Measurements from ENCODE around the gene RAB44.

The RAB44 gene

GRCh38 chr6:36691612-36692011, 6.0 kb upstream of the RAB44 start:
- DNase-seq (no peak), ATAC-seq (no peak)
- Mint-ChIP-seq H3K27ac (no peak overlapping the region), H3K27me3 (peaks cover 1% of the 10 kb centered on the region), H3K4me1 (peaks cover 49% of the 10 kb centered on the region), H3K36me3 (ENCODE audit: low read depth) (peaks cover 3% of the 10 kb centered on the region), H3K9me3 (no peaks in the 10 kb centered on the region), H3K4me3 (no peak overlapping the region)

- H3K4me1 Mint-ChIP-seq: peaks cover 54% of the 10 kb centered on the region
- ATAC-seq (peak; percentile 38), DNase-seq (no peak)
- peaks cover 1% of the 10 kb centered on the region for H3K27me3 Mint-ChIP-seq
- no peaks in the 10 kb centered on the region for H3K9me3 Mint-ChIP-seq
- no peak overlapping the region for H3K27ac Mint-ChIP-seq
- H3K4me3 Mint-ChIP-seq: no peak overlapping the region
- no peaks in the 10 kb centered on the region for H3K36me3 Mint-ChIP-seq (ENCODE audit: low read depth)
Observed at GRCh38 chr6:36692220-36692619, 5.4 kb upstream of the RAB44 start.

- H3K9me3 Mint-ChIP-seq: no peaks in the 10 kb centered on the region
- H3K36me3 Mint-ChIP-seq (ENCODE audit: low read depth): no peaks in the 10 kb centered on the region
- ATAC-seq (no peak), DNase-seq (no peak)
- H3K27me3 Mint-ChIP-seq: peaks cover 1% of the 10 kb centered on the region
- peak overlapping the region; percentile 39 for H3K27ac Mint-ChIP-seq
- H3K4me1 Mint-ChIP-seq: peaks cover 54% of the 10 kb centered on the region
- no peak overlapping the region for H3K4me3 Mint-ChIP-seq
Observed at GRCh38 chr6:36692861-36693702, 4.5 kb upstream of the RAB44 start.

GRCh38 chr6:36694616-36695015, 3.0 kb upstream of the RAB44 start:
- H3K27ac Mint-ChIP-seq: peak overlapping the region; percentile 36
- H3K27me3 Mint-ChIP-seq: peaks cover 1% of the 10 kb centered on the region
- no peaks in the 10 kb centered on the region for H3K9me3 Mint-ChIP-seq
- H3K36me3 Mint-ChIP-seq (ENCODE audit: low read depth): no peaks in the 10 kb centered on the region
- H3K4me1 Mint-ChIP-seq: peaks cover 54% of the 10 kb centered on the region
- no peak overlapping the region for H3K4me3 Mint-ChIP-seq
- no peak for DNase-seq
- no peak for ATAC-seq

GRCh38 chr6:36695414-36695813, 2.2 kb upstream of the RAB44 start:
- DNase-seq (no peak), ATAC-seq (peak; percentile 92)
- H3K36me3 Mint-ChIP-seq (ENCODE audit: low read depth): no peaks in the 10 kb centered on the region
- H3K9me3 Mint-ChIP-seq: no peaks in the 10 kb centered on the region
- peak overlapping the region; percentile 21 for H3K27ac Mint-ChIP-seq
- H3K27me3 Mint-ChIP-seq: peaks cover 1% of the 10 kb centered on the region
- H3K4me3 Mint-ChIP-seq: no peak overlapping the region
- H3K4me1 Mint-ChIP-seq: peaks cover 54% of the 10 kb centered on the region

- H3K9me3 Mint-ChIP-seq: no peaks in the 10 kb centered on the region
- no peak overlapping the region for H3K27ac Mint-ChIP-seq
- H3K4me3 Mint-ChIP-seq: no peak overlapping the region
- peaks cover 1% of the 10 kb centered on the region for H3K27me3 Mint-ChIP-seq
- no peak for ATAC-seq
- no peak for DNase-seq
- H3K4me1 Mint-ChIP-seq: peaks cover 34% of the 10 kb centered on the region
- H3K36me3 Mint-ChIP-seq (ENCODE audit: low read depth): no peaks in the 10 kb centered on the region
Observed at GRCh38 chr6:36698196-36698595, 570 bp downstream of the RAB44 start.

GRCh38 chr6:36698871-36699271, 1.2 kb downstream of the RAB44 start:
- H3K4me3 Mint-ChIP-seq: no peak overlapping the region
- no peak overlapping the region for H3K27ac Mint-ChIP-seq
- H3K9me3 Mint-ChIP-seq: no peaks in the 10 kb centered on the region
- H3K27me3 Mint-ChIP-seq: no peaks in the 10 kb centered on the region
- no peaks in the 10 kb centered on the region for H3K36me3 Mint-ChIP-seq (ENCODE audit: low read depth)
- H3K4me1 Mint-ChIP-seq: peaks cover 29% of the 10 kb centered on the region
- DNase-seq (no peak), ATAC-seq (no peak)

- no peak for ATAC-seq
Observed at GRCh38 chr6:36699348-36699747, 1.7 kb downstream of the RAB44 start.

GRCh38 chr6:36700071-36700812, 2.6 kb downstream of the RAB44 start:
- Mint-ChIP-seq H3K36me3 (ENCODE audit: low read depth) (no peaks in the 10 kb centered on the region), H3K27ac (no peak overlapping the region), H3K4me1 (peaks cover 19% of the 10 kb centered on the region), H3K9me3 (no peaks in the 10 kb centered on the region), H3K27me3 (no peaks in the 10 kb centered on the region), H3K4me3 (no peak overlapping the region)
- DNase-seq: no peak
- ATAC-seq: no peak

More at GRCh38 chr6:36699348-36699747, 1.7 kb downstream of the RAB44 start:
- no peak overlapping the region for H3K27ac Mint-ChIP-seq
- no peak overlapping the region for H3K4me3 Mint-ChIP-seq
- no peaks in the 10 kb centered on the region for H3K27me3 Mint-ChIP-seq
- no peak for DNase-seq
- no peaks in the 10 kb centered on the region for H3K36me3 Mint-ChIP-seq (ENCODE audit: low read depth)
- H3K4me1 Mint-ChIP-seq: peaks cover 28% of the 10 kb centered on the region
- no peaks in the 10 kb centered on the region for H3K9me3 Mint-ChIP-seq

GRCh38 chr6:36700831-36701230, 3.2 kb downstream of the RAB44 start:
- DNase-seq (no peak), ATAC-seq (no peak)
- Mint-ChIP-seq H3K4me1 (peaks cover 15% of the 10 kb centered on the region), H3K27ac (no peak overlapping the region), H3K36me3 (ENCODE audit: low read depth) (no peaks in the 10 kb centered on the region), H3K4me3 (no peak overlapping the region), H3K9me3 (no peaks in the 10 kb centered on the region), H3K27me3 (no peaks in the 10 kb centered on the region)

- Mint-ChIP-seq H3K4me1 (peaks cover 8% of the 10 kb centered on the region), H3K27me3 (no peaks in the 10 kb centered on the region), H3K36me3 (ENCODE audit: low read depth) (no peaks in the 10 kb centered on the region), H3K9me3 (no peaks in the 10 kb centered on the region), H3K4me3 (no peak overlapping the region), H3K27ac (no peak overlapping the region)
- DNase-seq: no peak
- peak; percentile 33 for ATAC-seq
Observed at GRCh38 chr6:36701401-36701991, 3.9 kb downstream of the RAB44 start.

GRCh38 chr6:36702656-36703055, 5.0 kb downstream of the RAB44 start:
- ATAC-seq: no peak
- no peak overlapping the region for H3K4me3 Mint-ChIP-seq
- no peaks in the 10 kb centered on the region for H3K27me3 Mint-ChIP-seq
- no peaks in the 10 kb centered on the region for H3K9me3 Mint-ChIP-seq
- peaks cover 2% of the 10 kb centered on the region for H3K4me1 Mint-ChIP-seq
- no peaks in the 10 kb centered on the region for H3K36me3 Mint-ChIP-seq (ENCODE audit: low read depth)
- no peak overlapping the region for H3K27ac Mint-ChIP-seq
- no peak for DNase-seq

GRCh38 chr6:36703081-36703606, 5.5 kb downstream of the RAB44 start:
- Mint-ChIP-seq H3K27me3 (no peaks in the 10 kb centered on the region), H3K9me3 (no peaks in the 10 kb centered on the region), H3K4me3 (no peak overlapping the region), H3K27ac (no peak overlapping the region), H3K4me1 (peaks cover 2% of the 10 kb centered on the region), H3K36me3 (ENCODE audit: low read depth) (no peaks in the 10 kb centered on the region)
- ATAC-seq: no peak
- no peak for DNase-seq

- Mint-ChIP-seq H3K9me3 (no peaks in the 10 kb centered on the region), H3K4me3 (no peak overlapping the region), H3K27me3 (no peaks in the 10 kb centered on the region), H3K4me1 (peaks cover 2% of the 10 kb centered on the region), H3K36me3 (ENCODE audit: low read depth) (no peaks in the 10 kb centered on the region), H3K27ac (no peak overlapping the region)
- ATAC-seq (no peak), DNase-seq (no peak)
Observed at GRCh38 chr6:36703982-36704381, 6.4 kb downstream of the RAB44 start.
